K562 (cell line): ENCODE data around the gene ALDH5A1.

Experiments
- KAT2B ChIP-seq: IDR thresholded peaks from one replicate; pipeline ENCODE4 v1.6.1; 2012; ENCODE audit warnings: low read depth, mild to moderate bottlenecking, control low read depth, inconsistent platforms, low read length, moderate library complexity
- RAD21 ChIP-seq, 2 experiments: fragments of 250-450 bp in 1 of 2; fragments of 450-650 bp in 1 of 2; sonication (Bioruptor Pico) in 1 of 2; formaldehyde crosslinking in 1 of 2; IDR thresholded peaks in 1 of 2; conservative IDR thresholded peaks in 1 of 2; 2 replicates each; pipeline versions ENCODE4 v1.4.0 to v1.8.0; 2020 to 2022; ENCODE audit warnings: mild to moderate bottlenecking in 2 of 2, moderate library complexity in 1 of 2
- ZNF347 ChIP-seq: fragments of 450-650 bp; formaldehyde crosslinking; IDR thresholded peaks from 2 replicates; pipeline ENCODE4 v1.4.0; 2020; ENCODE audit warnings: low read depth, mild to moderate bottlenecking, moderate library complexity

DNA sequence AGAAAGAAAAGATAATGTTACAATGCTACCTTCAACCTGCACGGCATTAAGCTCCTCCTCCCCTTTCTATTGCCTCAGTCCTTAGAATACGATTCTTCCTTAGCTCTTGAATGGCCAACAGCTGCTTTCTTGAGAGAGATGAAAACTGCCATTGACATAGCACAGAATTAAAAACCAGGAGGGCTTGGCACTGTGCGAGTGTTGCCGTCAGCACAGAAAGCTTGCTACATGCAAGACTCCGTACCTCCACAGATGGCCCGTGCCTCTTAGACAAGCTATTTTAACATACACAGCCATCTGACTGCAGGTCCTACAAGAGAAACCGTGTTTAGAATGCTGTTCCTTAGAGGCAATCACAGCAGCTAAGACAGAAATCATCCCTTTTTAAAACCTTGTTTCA, 51.7 kb downstream of the ALDH5A1 start:
- TF ChIP-seq ZNF347 (CRISPR knock-in tag) (no peak), KAT2B (no peak), RAD21 (CRISPR knock-in tag; conservative IDR thresholded peaks at IDR 0.05 in 1 of 2, IDR thresholded peaks at IDR 0.05 in 1 of 2) (no peak)
